ENCODE data around the gene BOD1L1.

BOD1L1 gene

DNA sequence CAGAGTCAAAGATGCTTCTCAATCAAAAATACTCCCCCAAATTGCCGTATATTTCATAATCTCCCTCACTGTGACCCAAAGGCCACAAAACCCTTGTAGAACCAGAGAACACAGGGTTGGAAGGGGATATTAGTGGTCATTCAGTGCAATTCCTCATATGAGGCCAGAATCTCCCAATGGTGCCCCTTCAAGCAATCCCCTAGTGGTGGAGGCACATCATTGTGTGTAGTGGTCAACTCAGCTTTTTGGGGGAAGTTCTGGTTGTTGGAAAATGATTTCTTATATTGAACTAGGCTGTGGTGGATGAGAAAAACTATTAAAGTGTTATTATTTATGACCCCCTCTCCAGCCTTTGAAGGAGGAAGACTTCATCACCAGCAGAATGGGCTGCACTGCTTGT lies 17.6 kb upstream of the BOD1L1 start:
- DNase-seq, result no peak
- Mint-ChIP-seq H3K36me3 (ENCODE audit: low read depth) (no peaks in the 10 kb centered on the region), H3K9me3 (no peaks in the 10 kb centered on the region), H3K4me3 (no peak overlapping the region), H3K4me1 (peaks cover 21% of the 10 kb centered on the region), H3K27me3 (ENCODE audit: low read depth, poor library complexity) (peaks cover 15% of the 10 kb centered on the region), H3K27ac (no peak overlapping the region)
- TF ChIP-seq, protein P1, sequence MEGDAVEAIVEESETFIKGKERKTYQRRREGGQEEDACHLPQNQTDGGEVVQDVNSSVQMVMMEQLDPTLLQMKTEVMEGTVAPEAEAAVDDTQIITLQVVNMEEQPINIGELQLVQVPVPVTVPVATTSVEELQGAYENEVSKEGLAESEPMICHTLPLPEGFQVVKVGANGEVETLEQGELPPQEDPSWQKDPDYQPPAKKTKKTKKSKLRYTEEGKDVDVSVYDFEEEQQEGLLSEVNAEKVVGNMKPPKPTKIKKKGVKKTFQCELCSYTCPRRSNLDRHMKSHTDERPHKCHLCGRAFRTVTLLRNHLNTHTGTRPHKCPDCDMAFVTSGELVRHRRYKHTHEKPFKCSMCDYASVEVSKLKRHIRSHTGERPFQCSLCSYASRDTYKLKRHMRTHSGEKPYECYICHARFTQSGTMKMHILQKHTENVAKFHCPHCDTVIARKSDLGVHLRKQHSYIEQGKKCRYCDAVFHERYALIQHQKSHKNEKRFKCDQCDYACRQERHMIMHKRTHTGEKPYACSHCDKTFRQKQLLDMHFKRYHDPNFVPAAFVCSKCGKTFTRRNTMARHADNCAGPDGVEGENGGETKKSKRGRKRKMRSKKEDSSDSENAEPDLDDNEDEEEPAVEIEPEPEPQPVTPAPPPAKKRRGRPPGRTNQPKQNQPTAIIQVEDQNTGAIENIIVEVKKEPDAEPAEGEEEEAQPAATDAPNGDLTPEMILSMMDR (IDR thresholded peaks at IDR 0.05), result no peak

DNA sequence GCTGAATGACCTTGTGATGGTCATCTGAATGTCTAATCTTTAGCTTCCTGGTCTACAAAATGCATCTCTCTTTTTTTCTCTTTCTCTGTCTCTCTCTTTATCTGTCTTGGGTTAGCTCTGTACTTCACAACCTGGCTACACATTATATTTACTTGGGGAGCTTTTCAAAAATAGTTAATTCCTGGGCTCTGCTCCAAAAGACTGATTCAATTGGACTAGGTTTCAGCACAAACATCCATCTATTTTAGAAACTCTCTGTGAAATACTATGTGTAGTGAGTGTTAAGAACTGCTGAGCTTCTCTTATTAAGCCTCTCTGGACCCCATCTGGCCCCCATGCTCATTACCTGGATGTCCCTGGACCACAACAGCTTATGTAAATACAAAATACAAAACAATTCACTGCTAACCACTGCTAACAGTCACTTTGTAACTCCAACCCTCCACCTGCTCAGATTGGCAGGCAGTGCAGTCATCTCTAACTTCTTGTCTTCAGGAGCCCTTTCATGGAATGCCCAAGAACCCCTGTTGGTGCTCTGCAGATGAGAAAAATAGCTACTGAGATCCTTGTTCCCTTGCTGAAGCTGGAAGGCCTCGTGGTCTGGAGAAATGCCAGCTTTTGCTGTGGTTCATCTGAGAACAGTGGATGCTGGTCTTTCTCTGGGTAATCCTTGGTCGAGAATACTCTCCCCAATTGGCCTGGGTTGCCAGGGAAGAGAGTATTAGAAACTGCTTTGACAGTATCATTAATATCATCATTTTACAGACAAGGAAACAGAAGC lies 14.8 kb upstream of the BOD1L1 start:
- H3K4me3 Mint-ChIP-seq, result no peak overlapping the region
- no peak overlapping the region for H3K27ac Mint-ChIP-seq
- H3K36me3 Mint-ChIP-seq (ENCODE audit: low read depth), result no peaks in the 10 kb centered on the region
- H3K4me1 Mint-ChIP-seq, result peaks cover 24% of the 10 kb centered on the region
- TF ChIP-seq, protein P1 (IDR thresholded peaks at IDR 0.05), result no peak
- H3K9me3 Mint-ChIP-seq, result no peaks in the 10 kb centered on the region
- DNase-seq, result no peak
- peaks cover 18% of the 10 kb centered on the region for H3K27me3 Mint-ChIP-seq (ENCODE audit: low read depth, poor library complexity)

- no peak overlapping the region for H3K27ac Mint-ChIP-seq
- no peak for DNase-seq
- TF ChIP-seq, protein P1 (IDR thresholded peaks at IDR 0.05), result no peak
Measured at GRCh38 chr4:13641084-13641483, 13.6 kb upstream of the BOD1L1 start.

DNA sequence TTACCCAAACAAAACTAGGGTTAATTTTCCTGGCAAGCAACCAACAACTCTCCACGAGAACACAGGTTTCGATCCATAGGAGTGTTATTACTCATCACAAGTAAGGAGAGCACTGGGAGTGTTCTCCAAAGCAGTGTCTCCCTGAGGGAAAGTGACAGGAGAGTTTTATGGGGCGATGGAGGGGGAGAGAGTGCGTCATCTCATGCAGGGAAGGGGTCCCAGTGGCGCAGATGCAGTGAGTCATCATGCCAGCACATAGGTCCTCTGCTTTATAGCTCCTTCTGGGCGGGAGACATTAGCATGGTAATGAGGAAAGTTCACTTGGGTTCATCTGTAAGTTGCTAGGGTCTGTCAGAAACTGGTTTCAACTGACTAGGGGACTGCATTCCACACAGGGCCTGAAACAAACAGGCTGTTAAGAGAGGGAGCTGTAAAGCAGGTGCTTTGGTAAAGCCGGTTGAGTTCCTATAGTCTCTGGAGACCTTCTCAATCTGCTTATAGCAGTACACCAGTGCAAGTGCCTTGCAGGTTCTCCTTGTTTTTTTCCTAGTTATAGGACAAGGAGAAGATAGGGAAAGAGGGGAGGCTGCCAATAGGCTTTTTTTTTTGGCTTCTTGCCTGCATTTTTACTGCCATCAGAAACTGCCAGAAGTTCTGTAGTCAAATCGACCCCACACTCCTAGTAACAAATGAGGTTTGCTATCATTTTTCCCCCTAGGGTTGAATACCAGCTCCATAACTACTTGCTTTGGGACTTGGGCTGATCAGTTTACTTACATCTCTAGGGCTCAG lies 12.8 kb upstream of the BOD1L1 start:
- peak overlapping the region; percentile 37 for H3K27ac Mint-ChIP-seq
- peak overlapping the region; percentile 39 for H3K4me3 Mint-ChIP-seq

More at GRCh38 chr4:13641084-13641483, 13.6 kb upstream of the BOD1L1 start:
- no peaks in the 10 kb centered on the region for H3K36me3 Mint-ChIP-seq (ENCODE audit: low read depth)
- no peaks in the 10 kb centered on the region for H3K9me3 Mint-ChIP-seq
- peaks cover 17% of the 10 kb centered on the region for H3K27me3 Mint-ChIP-seq (ENCODE audit: low read depth, poor library complexity)
- peaks cover 24% of the 10 kb centered on the region for H3K4me1 Mint-ChIP-seq
- H3K4me3 Mint-ChIP-seq, result no peak overlapping the region

DNA sequence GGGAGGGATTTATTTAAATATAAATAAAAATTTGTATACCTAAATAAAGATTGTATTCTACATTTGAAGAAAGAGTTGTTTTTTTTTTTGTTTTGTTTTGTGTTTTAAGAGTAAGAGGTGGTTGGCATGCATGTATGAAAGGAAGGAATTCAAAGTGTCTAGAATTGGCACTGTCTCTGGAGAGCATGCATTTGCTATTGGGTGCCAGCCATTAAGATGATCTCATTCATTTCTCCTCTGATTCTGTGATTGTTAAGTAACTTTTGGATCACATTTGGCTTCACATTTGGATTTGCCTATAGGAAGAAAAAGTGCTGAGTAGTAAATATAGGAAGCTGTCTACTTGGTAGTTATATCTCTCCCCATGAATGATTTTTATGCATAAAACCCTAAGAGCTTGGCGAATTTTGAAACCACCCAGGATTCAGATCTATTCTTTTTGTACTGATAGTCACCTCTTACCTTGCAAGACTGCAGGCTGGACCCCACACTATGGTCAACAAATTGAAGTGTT lies 7.8 kb upstream of the BOD1L1 start:
- H3K27me3 Mint-ChIP-seq (ENCODE audit: low read depth, poor library complexity), result peaks cover 46% of the 10 kb centered on the region
- H3K4me3 Mint-ChIP-seq, result no peak overlapping the region
- TF ChIP-seq, protein P1 (IDR thresholded peaks at IDR 0.05), result no peak
- H3K27ac Mint-ChIP-seq, result no peak overlapping the region
- no peaks in the 10 kb centered on the region for H3K36me3 Mint-ChIP-seq (ENCODE audit: low read depth)
- no peaks in the 10 kb centered on the region for H3K9me3 Mint-ChIP-seq
- no peak for DNase-seq
- H3K4me1 Mint-ChIP-seq, result peaks cover 9% of the 10 kb centered on the region

More for the DNA sequence above, 12.8 kb upstream of the BOD1L1 start:
- peaks cover 17% of the 10 kb centered on the region for H3K27me3 Mint-ChIP-seq (ENCODE audit: low read depth, poor library complexity)
- no peaks in the 10 kb centered on the region for H3K36me3 Mint-ChIP-seq (ENCODE audit: low read depth)
- no peaks in the 10 kb centered on the region for H3K9me3 Mint-ChIP-seq
- TF ChIP-seq, protein P1 (IDR thresholded peaks at IDR 0.05), result no peak
- peaks cover 24% of the 10 kb centered on the region for H3K4me1 Mint-ChIP-seq
- DNase-seq, result peak; percentile 45
